Measurements from ENCODE around the gene PCDHGA7. TPM values are rescaled to one million over a fixed set of nuclear protein-coding genes. Genes with fewer than 3 reads are reported as not detected.
"Not testable (repeated sequence)": the region's sequence is repeated elsewhere in the genome, so short reads cannot be mapped to it uniquely, and the experiment has no call there.

PCDHGA7 gene
- polyA plus RNA-seq (2013): 0.78 TPM

DNA sequence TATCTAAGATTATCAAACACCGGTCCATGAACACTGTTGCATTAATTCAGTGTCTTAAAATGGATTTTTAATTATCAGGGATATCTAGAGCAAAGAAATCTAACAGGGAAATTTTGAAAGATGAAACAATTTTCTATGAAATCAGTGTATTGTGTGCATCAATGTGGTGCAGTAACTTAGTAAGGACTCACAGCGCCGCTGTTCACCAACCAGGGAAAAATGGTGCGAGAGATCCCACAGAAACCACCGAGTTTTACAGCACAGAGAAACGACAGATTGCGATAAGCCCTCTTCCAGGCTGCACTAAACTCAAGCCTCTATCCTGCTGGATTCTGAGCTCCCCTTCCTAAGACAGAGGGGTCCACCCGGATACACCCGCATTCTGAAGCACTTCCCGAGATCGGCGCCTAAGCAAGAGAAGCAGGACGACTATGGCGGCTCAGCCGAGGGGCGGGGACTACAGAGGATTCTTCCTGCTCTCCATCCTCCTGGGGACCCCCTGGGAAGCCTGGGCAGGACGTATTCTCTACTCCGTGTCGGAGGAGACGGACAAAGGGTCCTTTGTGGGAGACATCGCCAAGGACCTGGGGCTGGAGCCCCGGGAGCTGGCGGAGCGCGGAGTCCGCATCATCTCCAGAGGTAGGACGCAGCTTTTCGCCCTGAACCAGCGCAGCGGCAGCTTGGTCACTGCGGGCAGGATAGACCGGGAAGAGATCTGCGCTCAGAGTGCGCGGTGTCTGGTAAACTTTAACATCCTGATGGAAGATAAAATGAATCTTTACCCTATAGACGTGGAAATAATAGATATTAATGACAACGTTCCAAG lies at the start of gene PCDHGA7:
PCDHGA7 (plus strand) TSS at position 274 of the 826 bp plus-strand sequence; CDS start at position 432, 158 bp downstream.
- Histone ChIP-seq H3K36me3 (ENCODE audit: control insufficient read depth in 4 of 4, insufficient read depth in 4 of 4, low read length in 3 of 4) (no peaks in the 10 kb centered on the region), H3K27ac (ENCODE audit: insufficient read depth in 1 of 2, low read depth in 1 of 2, low read length in 2 of 2, poor library complexity in 1 of 2, severe bottlenecking in 2 of 2) (no peak within 1 kb of the TSS), H3K4me3 (ENCODE audit: control insufficient read depth in 1 of 7, extremely low read depth in 1 of 7, insufficient read depth in 4 of 7, low read depth in 2 of 7, low read length in 6 of 7) (peak within 1 kb of the TSS in 6 of 7 experiments; percentile 16 to 63 (median 51)), H3K9me3 (ENCODE audit: control extremely low read depth in 1 of 5, control insufficient read depth in 4 of 5, insufficient read depth in 2 of 5, low read depth in 1 of 5, low read length in 4 of 5) (peaks cover 3 to 62% (median 39%) of the 10 kb centered on the region in 5 experiments), H3K4me1 (ENCODE audit: control extremely low read depth in 1 of 4, control insufficient read depth in 4 of 4, insufficient read depth in 4 of 4, low read length in 3 of 4) (no peaks in the 10 kb centered on the region), H3K27me3 (replicated peaks in 2 of 5; ENCODE audit: control insufficient read depth in 4 of 5, insufficient read depth in 5 of 5, low read length in 4 of 5) (peaks cover 6 to 57% (median 28%) of the 10 kb centered on the region in 5 experiments)
- peak in 2 of 3 donors; percentile 54 to 58 for DNase-seq
- ChIA-PET POLR2A (no interaction called here), CTCF (interaction anchor here (0.7 to 1.5 kb wide), 4 partner anchors 14 to 181 kb away, joined by 3 to 5 read pairs (median 4); partner anchors contain the start of gene TAF7)
- 6% methylated on average over 31 of the region's 37 CpGs for WGBS (ENCODE audit: insufficient coverage)

- peaks cover 27 to 74% (median 31%) of the 10 kb centered on the region in 5 experiments for H3K9me3 ChIP-seq (ENCODE audit: control extremely low read depth in 1 of 5, control insufficient read depth in 4 of 5, insufficient read depth in 2 of 5, low read depth in 1 of 5, low read length in 4 of 5)
- 12% methylated on average over 25 of the region's 27 CpGs for WGBS (ENCODE audit: insufficient coverage)
- peak within 1 kb of the TSS in 5 of 7 experiments; percentile 5 to 60 (median 33) for H3K4me3 ChIP-seq (ENCODE audit: control insufficient read depth in 1 of 7, extremely low read depth in 1 of 7, insufficient read depth in 4 of 7, low read depth in 2 of 7, low read length in 6 of 7)
- POLR2A ChIA-PET: no interaction called here
- H3K4me1 ChIP-seq (ENCODE audit: control extremely low read depth in 1 of 4, control insufficient read depth in 4 of 4, insufficient read depth in 4 of 4, low read length in 3 of 4): no peaks in the 10 kb centered on the region
- CTCF ChIA-PET: interaction anchor here (0.8 to 2.5 kb wide), 8 partner anchors 9 to 219 kb away, joined by 3 to 12 read pairs (median 4); partner anchors contain the start of genes PCDHGA1, PCDHGA10, PCDHGB3 and TAF7
- peaks cover 0 to 3% (median 0%) of the 10 kb centered on the region in 4 experiments for H3K36me3 ChIP-seq (ENCODE audit: control insufficient read depth in 4 of 4, insufficient read depth in 4 of 4, low read length in 3 of 4)
- no peak within 1 kb of the TSS for H3K27ac ChIP-seq (ENCODE audit: insufficient read depth in 1 of 2, low read depth in 1 of 2, low read length in 2 of 2, poor library complexity in 1 of 2, severe bottlenecking in 2 of 2)
- peak; percentile 47 to 79 (median 73) for DNase-seq
- peaks cover 17 to 76% (median 38%) of the 10 kb centered on the region in 5 experiments for H3K27me3 ChIP-seq (replicated peaks in 2 of 5; ENCODE audit: control insufficient read depth in 4 of 5, insufficient read depth in 5 of 5, low read length in 4 of 5)
Observed at GRCh38 chr5:141338538-141339306, 43.8 kb upstream of the PCDHGA7 start, which contains the start of gene PCDHGA2. TSS of gene PCDHGA2 (plus strand) at chr5:141338760.

DNA sequence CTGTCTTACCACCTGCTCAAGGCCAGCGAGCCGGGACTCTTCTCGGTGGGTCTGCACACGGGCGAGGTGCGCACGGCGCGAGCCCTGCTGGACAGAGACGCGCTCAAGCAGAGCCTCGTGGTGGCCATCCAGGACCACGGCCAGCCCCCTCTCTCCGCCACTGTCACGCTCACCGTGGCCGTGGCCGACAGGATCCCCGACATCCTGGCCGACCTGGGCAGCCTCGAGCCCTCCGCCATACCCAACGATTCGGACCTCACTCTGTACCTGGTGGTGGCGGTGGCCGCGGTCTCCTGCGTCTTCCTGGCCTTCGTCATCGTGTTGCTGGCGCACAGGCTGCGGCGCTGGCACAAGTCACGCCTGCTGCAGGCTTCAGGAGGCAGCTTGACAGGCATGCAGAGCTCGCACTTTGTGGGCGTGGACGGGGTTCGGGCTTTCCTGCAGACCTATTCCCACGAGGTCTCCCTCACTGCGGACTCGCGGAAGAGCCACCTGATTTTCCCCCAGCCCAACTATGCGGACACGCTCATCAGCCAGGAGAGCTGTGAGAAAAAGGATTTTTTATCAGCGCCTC lies 41.7 kb upstream of the PCDHGA7 start:
- Histone ChIP-seq H3K27me3 (replicated peaks in 2 of 5; ENCODE audit: control insufficient read depth in 4 of 5, insufficient read depth in 5 of 5, low read length in 4 of 5) (peaks cover 22 to 82% (median 29%) of the 10 kb centered on the region in 5 experiments), H3K9me3 (ENCODE audit: control extremely low read depth in 1 of 5, control insufficient read depth in 4 of 5, insufficient read depth in 2 of 5, low read depth in 1 of 5, low read length in 4 of 5) (peaks cover 21 to 80% (median 47%) of the 10 kb centered on the region in 5 experiments)
- DNase-seq; H3K36me3 ChIP-seq (ENCODE audit: control insufficient read depth in 4 of 4, insufficient read depth in 4 of 4, low read length in 3 of 4); H3K4me3 ChIP-seq (ENCODE audit: control insufficient read depth in 1 of 7, extremely low read depth in 1 of 7, insufficient read depth in 4 of 7, low read depth in 2 of 7, low read length in 6 of 7); H3K27ac ChIP-seq (ENCODE audit: insufficient read depth in 1 of 2, low read depth in 1 of 2, low read length in 2 of 2, poor library complexity in 1 of 2, severe bottlenecking in 2 of 2); POLR2A ChIA-PET; H3K4me1 ChIP-seq (ENCODE audit: control extremely low read depth in 1 of 4, control insufficient read depth in 4 of 4, insufficient read depth in 4 of 4, low read length in 3 of 4): not testable (repeated sequence)
- WGBS (ENCODE audit: insufficient coverage): 48% methylated on average over 23 of the region's 45 CpGs
- CTCF ChIA-PET: interaction anchor here (1.4 kb wide), 1 partner anchor 16 kb away, joined by 3 read pairs; no protein-coding TSS in a partner anchor

DNA sequence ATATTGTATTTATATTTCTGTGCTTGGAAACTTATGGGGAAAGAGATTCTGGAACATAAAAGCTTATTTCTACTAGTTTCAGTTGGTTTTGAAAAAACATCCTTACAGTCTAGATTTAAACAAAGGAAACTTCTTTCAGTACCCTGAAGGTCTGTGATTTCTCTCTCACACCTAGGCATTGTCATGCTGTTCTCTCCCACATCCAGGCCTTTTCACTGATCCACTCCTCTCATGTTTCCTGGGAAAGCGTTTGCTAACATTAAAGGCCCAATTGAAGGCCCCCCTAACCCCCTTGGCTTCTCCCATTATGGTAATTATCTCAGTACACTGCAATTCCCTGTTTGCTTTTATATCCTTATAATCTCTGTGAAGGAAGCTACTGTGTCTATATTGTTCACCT lies 39.8 kb upstream of the PCDHGA7 start:
- peaks cover 12 to 71% (median 45%) of the 10 kb centered on the region in 5 experiments for H3K9me3 ChIP-seq (ENCODE audit: control extremely low read depth in 1 of 5, control insufficient read depth in 4 of 5, insufficient read depth in 2 of 5, low read depth in 1 of 5, low read length in 4 of 5)
- POLR2A ChIA-PET: no interaction called here
- no peaks in the 10 kb centered on the region for H3K4me1 ChIP-seq (ENCODE audit: control extremely low read depth in 1 of 4, control insufficient read depth in 4 of 4, insufficient read depth in 4 of 4, low read length in 3 of 4)
- DNase-seq: no peak
- CTCF ChIA-PET: interaction anchor here (0.7 to 2.6 kb wide), 7 partner anchors 8 to 74 kb away, joined by 3 to 7 read pairs (median 4); partner anchors contain the start of genes PCDHGA1, PCDHGA4 and TAF7
- peaks cover 0 to 9% (median 0%) of the 10 kb centered on the region in 4 experiments for H3K36me3 ChIP-seq (ENCODE audit: control insufficient read depth in 4 of 4, insufficient read depth in 4 of 4, low read length in 3 of 4)
- no peak overlapping the region for H3K4me3 ChIP-seq (ENCODE audit: control insufficient read depth in 1 of 7, extremely low read depth in 1 of 7, insufficient read depth in 4 of 7, low read depth in 2 of 7, low read length in 6 of 7)
- no peak overlapping the region for H3K27ac ChIP-seq (ENCODE audit: insufficient read depth in 1 of 2, low read depth in 1 of 2, low read length in 2 of 2, poor library complexity in 1 of 2, severe bottlenecking in 2 of 2)
- H3K27me3 ChIP-seq (replicated peaks in 2 of 5; ENCODE audit: control insufficient read depth in 4 of 5, insufficient read depth in 5 of 5, low read length in 4 of 5): peaks cover 14 to 84% (median 30%) of the 10 kb centered on the region in 5 experiments
- WGBS (ENCODE audit: insufficient coverage): 60% methylated on average over 1 of the region's 1 CpG

GRCh38 chr5:141343242-141343952 lies 39.1 kb upstream of the PCDHGA7 start, which contains the start of gene PCDHGA3:
TSS of gene PCDHGA3 (plus strand) at chr5:141343829. CDS start at chr5:141344034, 205 bp downstream.
- ChIA-PET CTCF (interaction anchor here (0.7 to 2.6 kb wide), 6 partner anchors 9 to 73 kb away, joined by 3 to 7 read pairs (median 4); partner anchors contain the start of genes PCDHGA1, PCDHGA4 and TAF7), POLR2A (no interaction called here)
- WGBS (ENCODE audit: insufficient coverage): 2% methylated on average over 6 of the region's 9 CpGs
- Histone ChIP-seq H3K27ac (ENCODE audit: insufficient read depth in 1 of 2, low read depth in 1 of 2, low read length in 2 of 2, poor library complexity in 1 of 2, severe bottlenecking in 2 of 2) (no peak within 1 kb of the TSS), H3K4me3 (ENCODE audit: control insufficient read depth in 1 of 7, extremely low read depth in 1 of 7, insufficient read depth in 4 of 7, low read depth in 2 of 7, low read length in 6 of 7) (peak within 1 kb of the TSS in 4 of 7 experiments; percentile 6 to 51 (median 10)), H3K27me3 (replicated peaks in 2 of 5; ENCODE audit: control insufficient read depth in 4 of 5, insufficient read depth in 5 of 5, low read length in 4 of 5) (peaks cover 13 to 83% (median 27%) of the 10 kb centered on the region in 5 experiments), H3K36me3 (ENCODE audit: control insufficient read depth in 4 of 4, insufficient read depth in 4 of 4, low read length in 3 of 4) (peaks cover 0 to 9% (median 0%) of the 10 kb centered on the region in 4 experiments), H3K4me1 (ENCODE audit: control extremely low read depth in 1 of 4, control insufficient read depth in 4 of 4, insufficient read depth in 4 of 4, low read length in 3 of 4) (no peaks in the 10 kb centered on the region), H3K9me3 (ENCODE audit: control extremely low read depth in 1 of 5, control insufficient read depth in 4 of 5, insufficient read depth in 2 of 5, low read depth in 1 of 5, low read length in 4 of 5) (peaks cover 12 to 64% (median 42%) of the 10 kb centered on the region in 5 experiments)
- DNase-seq: peak in 2 of 3 donors; percentile 66 to 76

All from common myeloid progenitor, CD34-positive (primary cell).